Astrocyte (in vitro differentiated cells and primary cell): ENCODE results near the gene TNFRSF12A. TPM values are rescaled to one million over a fixed set of nuclear protein-coding genes. Genes with fewer than 3 reads are reported as not detected.

ENCODE experiments used
- DNase-seq: peaks from one replicate; pipeline ENCODE4 v3.0.0-alpha.2; 2010; ENCODE audit warnings: low read depth
- FAIRE-seq: peaks from 2 replicates; lab custom pipeline; 2011; peaks lifted over from hg19 to GRCh38; lab: Jason Lieb, UNC
- H2AFZ ChIP-seq: 2 replicates; pipeline ENCODE4 v1.6.0; 2012; ENCODE audit warnings: low read depth, low read length, inconsistent platforms
- H3K27ac ChIP-seq: 2 replicates; pipeline ENCODE4 v1.5.1; 2011; ENCODE audit warnings: low read depth, low read length, inconsistent platforms
- H3K27me3 ChIP-seq: 2 replicates; pipeline ENCODE4 v1.6.0; 2011; ENCODE audit warnings: low read length, inconsistent platforms; ENCODE audit not compliant: insufficient read depth
- H3K36me3 ChIP-seq: 2 replicates; pipeline ENCODE4 v1.5.1; 2011; ENCODE audit warnings: low read length, inconsistent platforms; ENCODE audit not compliant: insufficient read depth
- H3K4me1 ChIP-seq: 2 replicates; pipeline ENCODE4 v1.5.1; 2011; ENCODE audit warnings: low read length, inconsistent platforms; ENCODE audit not compliant: insufficient read depth
- H3K4me2 ChIP-seq: 2 replicates; pipeline ENCODE4 v1.6.0; 2012; ENCODE audit warnings: low read length, inconsistent platforms
- H3K4me3 ChIP-seq: 2 replicates; pipeline ENCODE4 v1.5.1; 2011; ENCODE audit warnings: low read depth, mild to moderate bottlenecking, low read length, inconsistent platforms; ENCODE audit not compliant: insufficient read depth
- H3K79me2 ChIP-seq: 2 replicates; pipeline ENCODE4 v1.6.0; 2012; ENCODE audit warnings: mild to moderate bottlenecking, low read length, inconsistent platforms; ENCODE audit not compliant: insufficient read depth
- H3K9ac ChIP-seq: 2 replicates; pipeline ENCODE4 v1.6.0; 2012; ENCODE audit warnings: mild to moderate bottlenecking, low read length, inconsistent platforms
- H3K9me3 ChIP-seq: 2 replicates; pipeline ENCODE4 v1.5.1; 2012; ENCODE audit warnings: low read depth, mild to moderate bottlenecking, low read length, inconsistent platforms; ENCODE audit not compliant: insufficient read depth
- H4K20me1 ChIP-seq: 2 replicates; pipeline ENCODE4 v1.6.0; 2012; ENCODE audit warnings: low read length, inconsistent platforms; ENCODE audit not compliant: insufficient read depth
- H3K27ac Mint-ChIP-seq: one replicate; pipeline ENCODE4 v1.8.0; 2021; ENCODE audit warnings: mild to moderate bottlenecking, mixed read lengths; ENCODE audit not compliant: unreplicated experiment
- H3K27me3 Mint-ChIP-seq: one replicate; pipeline ENCODE4 v1.8.0; 2021; ENCODE audit warnings: low read depth, mixed read lengths; ENCODE audit not compliant: unreplicated experiment
- H3K36me3 Mint-ChIP-seq: one replicate; pipeline ENCODE4 v1.8.0; 2021; ENCODE audit warnings: low read depth, mixed read lengths; ENCODE audit not compliant: unreplicated experiment
- H3K4me1 Mint-ChIP-seq: one replicate; pipeline ENCODE4 v1.8.0; 2021; ENCODE audit warnings: low read depth, mixed read lengths; ENCODE audit not compliant: unreplicated experiment
- H3K4me3 Mint-ChIP-seq: one replicate; pipeline ENCODE4 v1.8.0; 2021; ENCODE audit warnings: mild to moderate bottlenecking, moderate library complexity, mixed read lengths; ENCODE audit not compliant: unreplicated experiment
- H3K9me3 Mint-ChIP-seq: one replicate; pipeline ENCODE4 v1.8.0; 2021; ENCODE audit warnings: mild to moderate bottlenecking, mixed read lengths; ENCODE audit not compliant: unreplicated experiment
- CTCF ChIP-seq: IDR thresholded peaks from 2 replicates; pipeline ENCODE4 v1.5.1; 2011; ENCODE audit warnings: low read depth, mild to moderate bottlenecking, inconsistent platforms, low read length, moderate library complexity; ENCODE audit not compliant: insufficient read depth
- EZH2 ChIP-seq: IDR thresholded peaks from 2 replicates; pipeline ENCODE4 v1.6.1; 2012; ENCODE audit warnings: mild to moderate bottlenecking, low read length, inconsistent platforms; ENCODE audit not compliant: insufficient read depth
- total RNA-seq: library from RNA; stranded (reverse); gene quantifications from 2 replicates; pipeline ENCODE4 v1.2.1, GENCODE V29; 2021

TNFRSF12A gene
- total RNA-seq, 1 donor from 2014 or later, result 262 TPM

- H4K20me1 ChIP-seq, result no peaks in the 10 kb centered on the region
- FAIRE-seq, result no peak
- H3K79me2 ChIP-seq, result no peaks in the 10 kb centered on the region
- H3K4me3 ChIP-seq, result no peak overlapping the region
- no peak overlapping the region for H3K27ac Mint-ChIP-seq
- no peaks in the 10 kb centered on the region for H3K4me1 Mint-ChIP-seq
- no peak overlapping the region for H3K27ac ChIP-seq
- H3K27me3 ChIP-seq, result peaks cover 32% of the 10 kb centered on the region
- no peaks in the 10 kb centered on the region for H3K36me3 Mint-ChIP-seq
- H3K4me3 Mint-ChIP-seq, result no peak overlapping the region
- H3K9me3 Mint-ChIP-seq, result no peaks in the 10 kb centered on the region
- H3K36me3 ChIP-seq, result no peaks in the 10 kb centered on the region
- H3K9ac ChIP-seq, result no peak overlapping the region
- TF ChIP-seq CTCF (no peak), EZH2 (no peak)
- H2AFZ ChIP-seq, result no peak overlapping the region
- H3K9me3 ChIP-seq, result no peaks in the 10 kb centered on the region
- peaks cover 8% of the 10 kb centered on the region for H3K4me1 ChIP-seq
- peaks cover 35% of the 10 kb centered on the region for H3K27me3 Mint-ChIP-seq
- H3K4me2 ChIP-seq, result no peak overlapping the region
- DNase-seq, result no peak
Observed at GRCh38 chr16:3042376-3042775, 22.2 kb downstream of the TNFRSF12A start.

DNA sequence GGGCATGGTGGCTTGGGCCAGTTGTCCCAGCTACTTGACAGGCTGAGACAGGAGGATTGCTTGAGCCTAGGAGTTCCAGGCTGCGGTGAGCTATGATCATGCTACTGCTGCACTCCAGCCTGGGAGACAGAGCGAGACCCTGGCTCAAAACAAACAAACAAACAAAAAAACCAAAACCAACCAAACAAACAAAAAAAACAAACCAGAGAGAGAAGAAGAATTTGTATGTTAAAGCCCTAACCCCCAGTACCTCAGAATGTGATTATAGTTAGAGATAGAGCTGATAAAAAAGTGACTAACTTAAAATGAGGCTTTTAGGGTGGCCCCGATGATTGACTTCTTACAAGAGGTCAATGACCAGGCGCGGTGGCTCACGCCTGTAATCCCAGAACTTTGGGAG, 24.5 kb downstream of the TNFRSF12A start:
- Histone ChIP-seq H3K4me1 (peaks cover 8% of the 10 kb centered on the region), H3K27ac (no peak overlapping the region), H2AFZ (no peak overlapping the region), H3K9ac (no peak overlapping the region), H3K79me2 (no peaks in the 10 kb centered on the region), H3K4me2 (no peak overlapping the region), H3K27me3 (peaks cover 21% of the 10 kb centered on the region), H3K4me3 (no peak overlapping the region), H4K20me1 (no peaks in the 10 kb centered on the region), H3K9me3 (no peaks in the 10 kb centered on the region), H3K36me3 (no peaks in the 10 kb centered on the region)
- Mint-ChIP-seq H3K27me3 (peaks cover 33% of the 10 kb centered on the region), H3K9me3 (no peaks in the 10 kb centered on the region), H3K36me3 (no peaks in the 10 kb centered on the region), H3K4me1 (no peaks in the 10 kb centered on the region), H3K27ac (no peak overlapping the region), H3K4me3 (peak overlapping the region; percentile 82)
- no peak for TF ChIP-seq CTCF
- peak; percentile 61 for TF ChIP-seq EZH2
- no peak for DNase-seq
- no peak for FAIRE-seq

DNA sequence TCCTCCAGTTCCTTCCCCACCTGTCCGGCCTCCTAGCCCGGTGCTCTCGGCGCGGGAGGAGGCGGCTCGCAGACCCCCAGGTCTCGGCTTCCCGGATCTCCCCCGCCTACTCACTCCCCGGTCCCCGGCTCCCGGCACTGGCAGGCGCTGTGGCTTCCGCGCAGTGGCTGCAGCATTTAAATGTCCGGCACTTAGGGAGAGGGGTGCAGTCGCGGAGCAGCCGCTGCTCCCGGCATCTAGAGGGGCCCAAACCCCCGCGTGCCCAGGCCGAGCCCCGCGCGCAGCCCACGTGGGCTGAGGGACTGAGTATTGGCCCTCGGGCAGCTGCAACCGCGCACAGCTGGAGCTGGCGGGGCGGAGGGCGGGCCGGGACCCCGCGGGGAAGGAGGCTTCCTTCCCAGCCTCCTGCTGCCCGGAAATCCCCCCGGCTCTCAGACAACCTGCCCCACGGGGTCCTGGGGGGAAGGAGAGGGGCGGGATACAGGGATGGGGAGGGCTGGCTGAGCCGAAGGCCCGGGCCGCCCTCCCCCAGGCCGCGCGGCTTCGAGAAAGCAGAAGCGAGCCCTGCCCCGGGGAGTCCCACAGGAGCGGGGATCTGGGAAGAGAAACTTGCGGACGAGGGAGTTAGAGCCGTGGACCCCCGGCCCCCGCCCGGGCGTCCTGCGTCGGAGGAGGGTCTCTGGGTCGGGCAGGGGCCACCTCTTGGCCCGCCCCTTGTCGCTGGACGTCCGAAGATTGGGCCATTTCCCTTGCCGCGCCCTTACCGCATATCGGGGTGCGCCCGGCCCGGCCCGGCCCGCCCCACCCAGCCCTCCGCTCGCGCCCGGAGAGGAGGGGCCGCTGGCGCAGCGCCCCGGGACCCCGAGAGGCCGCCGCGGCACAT, 25.8 kb downstream of the TNFRSF12A start, which contains the start of gene MMP25:
Gene MMP25, plus strand, starts transcription at position 804 of the 883 bp plus-strand sequence. CDS start 357 bp downstream, outside the sequence.
- H3K9me3 Mint-ChIP-seq, result no peaks in the 10 kb centered on the region
- no peaks in the 10 kb centered on the region for H3K9me3 ChIP-seq
- H3K27ac Mint-ChIP-seq, result no peak within 1 kb of the TSS
- peaks cover 8% of the 10 kb centered on the region for H3K4me1 ChIP-seq
- H3K27ac ChIP-seq, result no peak within 1 kb of the TSS
- H3K27me3 ChIP-seq, result peaks cover 20% of the 10 kb centered on the region
- peaks cover 34% of the 10 kb centered on the region for H3K27me3 Mint-ChIP-seq
- H3K4me1 Mint-ChIP-seq, result no peaks in the 10 kb centered on the region
- peak within 1 kb of the TSS; percentile 84 for H3K4me2 ChIP-seq
- H3K4me3 ChIP-seq, result peak within 1 kb of the TSS; percentile 48
- FAIRE-seq (no peak), DNase-seq (no peak)
- TF ChIP-seq CTCF (no peak), EZH2 (peak; percentile 31)
- no peaks in the 10 kb centered on the region for H3K36me3 ChIP-seq
- H3K36me3 Mint-ChIP-seq, result no peaks in the 10 kb centered on the region
- H4K20me1 ChIP-seq, result no peaks in the 10 kb centered on the region
- no peaks in the 10 kb centered on the region for H3K79me2 ChIP-seq
- peak within 1 kb of the TSS; percentile 82 for H3K4me3 Mint-ChIP-seq
- H2AFZ ChIP-seq, result peak within 1 kb of the TSS; percentile 79
- peak within 1 kb of the TSS; percentile 46 for H3K9ac ChIP-seq
